Glomerular visceral epithelial cell (primary cell): ENCODE data around the gene SOX12.

Source experiments
- DNase-seq: peaks from one replicate; pipeline ENCODE4 v3.0.0-alpha.2; 2016; ENCODE audit errors: extremely low spot score

SOX12 gene

DNA sequence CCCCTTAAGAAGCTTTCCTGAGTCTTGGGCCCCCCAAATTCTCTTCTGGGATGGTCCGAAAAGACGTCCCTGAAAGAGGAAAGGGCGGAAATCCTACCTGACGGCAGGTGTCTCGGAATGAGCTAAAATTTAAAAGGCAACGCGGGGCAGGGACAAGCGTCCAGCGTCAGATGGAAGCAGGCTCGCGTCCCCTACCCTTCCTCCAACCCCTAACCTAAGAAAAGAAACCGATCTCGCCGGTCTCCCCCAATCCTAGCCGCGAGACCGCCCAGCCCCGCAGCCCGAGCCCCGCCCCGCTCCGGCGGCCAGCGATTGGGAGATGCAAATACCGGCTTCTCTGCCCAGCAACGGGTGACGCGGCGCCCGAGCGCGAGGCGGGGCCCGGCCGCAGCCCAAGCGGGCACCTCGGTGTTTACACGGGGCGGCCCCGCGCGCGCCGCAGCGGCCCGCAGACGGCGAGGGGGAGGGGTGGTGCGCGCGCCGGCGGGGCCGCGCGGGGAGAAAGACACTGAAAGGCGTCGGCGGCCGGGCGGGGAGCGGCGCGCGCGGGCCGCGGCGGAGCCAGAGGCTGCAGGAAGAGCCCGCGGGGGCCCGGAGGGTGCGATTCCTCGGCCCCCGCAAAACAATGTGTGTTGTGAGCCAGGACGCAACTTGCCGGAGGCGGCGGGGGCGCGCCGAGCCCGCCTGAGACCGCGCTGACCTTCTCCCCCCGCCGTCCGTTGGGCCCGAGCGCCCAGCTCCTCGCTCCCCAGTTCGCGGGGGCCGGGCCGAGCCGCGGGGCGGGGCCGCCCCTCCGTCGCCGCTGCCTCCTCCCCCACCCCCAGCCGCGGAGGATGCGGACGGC is at the start of gene SOX12:
Gene SOX12, plus strand, starts transcription at position 508 of the 844 bp plus-strand sequence. CDS start 373 bp downstream, outside the sequence.
- DNase-seq = peak; percentile 97

DNA sequence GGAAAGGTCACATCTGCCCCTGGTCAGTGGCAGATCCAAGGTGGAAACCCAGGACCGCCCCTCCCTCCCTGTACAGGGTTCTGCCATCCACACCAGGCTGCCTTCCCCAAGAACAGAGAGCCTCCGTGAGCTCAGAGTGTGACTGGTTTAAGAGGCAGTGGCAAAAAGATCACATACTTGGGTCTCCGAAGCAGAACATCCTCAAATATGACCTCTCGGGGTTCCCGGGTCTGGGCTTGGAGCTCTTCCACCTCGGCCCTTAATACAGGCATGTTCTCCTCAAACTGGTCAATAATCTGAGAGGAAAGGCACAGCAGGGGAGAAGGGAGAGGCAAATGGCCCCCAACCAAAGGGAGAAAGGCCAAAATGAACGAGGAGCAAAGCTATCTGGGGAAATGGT is 49.6 kb upstream of the SOX12 start:
- no peak for DNase-seq

DNA sequence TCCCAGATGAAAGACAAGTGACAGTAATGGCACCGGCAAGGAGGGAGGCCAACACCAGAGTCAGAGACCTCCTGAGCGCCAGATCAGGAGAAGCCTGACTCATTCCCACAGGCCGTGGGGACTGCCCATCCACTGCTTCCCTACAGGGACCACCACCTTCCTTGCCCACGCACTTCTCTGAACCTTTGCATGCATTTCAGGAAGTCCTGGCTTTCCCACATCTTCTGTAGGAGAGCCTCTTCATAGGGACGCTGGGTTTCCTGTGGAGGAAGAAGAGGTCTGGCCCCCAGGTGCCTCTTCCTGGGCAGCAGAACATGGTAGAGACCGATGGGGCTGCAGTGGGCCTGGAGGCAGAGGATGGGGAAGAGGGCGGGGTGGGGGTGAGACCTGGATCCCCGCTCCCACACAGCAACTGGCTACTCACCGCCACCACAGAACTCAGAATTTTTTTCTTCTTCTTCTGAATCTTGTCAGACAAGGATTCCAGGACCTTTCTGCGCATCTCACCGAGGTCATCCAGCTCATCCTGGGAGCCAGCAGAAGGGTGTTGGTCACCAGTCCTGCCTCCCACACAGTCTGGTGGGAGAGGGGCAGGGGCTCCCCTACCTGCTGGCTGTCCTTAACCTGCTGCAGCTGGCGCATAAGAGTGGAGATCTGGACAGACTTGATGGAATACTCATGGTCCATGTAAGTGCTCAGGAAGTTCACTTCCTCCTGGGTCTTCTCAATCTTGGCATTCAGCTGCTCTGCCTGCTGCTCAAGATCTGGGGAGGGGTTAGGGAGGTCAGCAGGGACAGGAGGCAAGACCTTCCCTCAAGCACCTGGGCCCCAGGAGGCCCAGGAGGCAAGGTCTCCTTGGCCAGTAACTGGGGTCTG is 48.5 kb upstream of the SOX12 start:
- no peak for DNase-seq

DNA sequence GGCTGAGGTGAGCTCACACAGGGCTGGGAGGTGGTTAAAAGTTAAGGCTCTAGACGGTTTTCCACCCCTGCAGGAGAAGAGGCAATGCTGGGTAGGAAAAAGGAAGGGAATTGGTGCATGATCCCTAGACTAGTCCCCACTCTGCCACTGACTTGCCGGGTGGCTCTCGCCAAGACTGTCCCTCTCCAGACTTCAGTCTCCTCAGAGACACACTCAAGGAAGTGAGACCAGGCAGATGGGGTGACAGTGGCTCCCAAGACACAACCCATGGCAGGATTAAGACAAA is 47.9 kb upstream of the SOX12 start:
- DNase-seq = no peak

GRCh38 chr20:278181-278580 is 47.2 kb upstream of the SOX12 start:
- DNase-seq = no peak

DNA sequence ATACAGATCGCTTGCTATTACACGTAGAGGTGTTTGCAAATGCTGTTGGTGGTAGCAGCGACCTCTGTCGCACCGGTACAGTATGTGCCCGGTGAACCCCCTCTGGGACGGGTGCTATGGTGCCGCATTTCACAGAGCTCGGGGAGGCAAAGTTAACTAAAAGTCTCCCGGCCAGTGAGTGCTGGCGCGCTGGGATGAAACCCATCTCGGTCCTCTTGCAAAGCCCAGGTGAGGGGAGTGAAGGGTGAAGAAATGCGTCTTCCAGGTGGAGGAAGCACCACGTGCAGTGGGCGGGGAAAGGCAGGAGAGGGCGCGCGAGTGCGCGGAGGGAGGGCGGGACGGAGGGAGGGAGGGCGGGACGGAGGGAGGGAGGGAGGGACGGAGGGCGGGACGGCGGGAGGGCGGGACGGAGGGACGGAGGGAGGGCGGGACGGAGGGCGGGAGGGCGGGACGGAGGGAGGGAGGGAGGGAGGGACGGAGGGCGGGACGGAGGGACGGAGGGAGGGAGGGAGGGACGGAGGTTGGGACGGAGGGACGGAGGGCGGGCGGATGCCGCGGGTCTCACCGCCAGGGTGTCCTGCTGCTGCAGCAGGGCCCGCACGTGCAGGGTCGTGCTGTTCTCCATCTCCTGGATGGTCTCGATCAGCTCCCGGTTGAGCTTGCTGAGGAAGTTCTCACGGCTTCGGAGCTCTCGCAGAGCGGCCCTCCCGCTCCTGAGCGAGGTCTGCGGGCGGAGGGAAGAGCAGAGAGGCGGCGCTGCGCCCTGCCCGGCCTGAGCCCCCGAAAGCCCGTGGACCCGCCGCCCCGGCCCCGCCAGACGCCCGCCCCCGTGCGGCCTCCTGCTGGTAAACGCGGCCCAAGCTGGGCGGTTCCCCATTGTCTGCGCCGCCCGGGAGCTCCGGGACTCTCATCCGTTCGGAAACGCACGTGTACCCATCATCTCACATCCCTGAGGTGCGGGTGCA is 46.5 kb upstream of the SOX12 start:
- no peak for DNase-seq

DNA sequence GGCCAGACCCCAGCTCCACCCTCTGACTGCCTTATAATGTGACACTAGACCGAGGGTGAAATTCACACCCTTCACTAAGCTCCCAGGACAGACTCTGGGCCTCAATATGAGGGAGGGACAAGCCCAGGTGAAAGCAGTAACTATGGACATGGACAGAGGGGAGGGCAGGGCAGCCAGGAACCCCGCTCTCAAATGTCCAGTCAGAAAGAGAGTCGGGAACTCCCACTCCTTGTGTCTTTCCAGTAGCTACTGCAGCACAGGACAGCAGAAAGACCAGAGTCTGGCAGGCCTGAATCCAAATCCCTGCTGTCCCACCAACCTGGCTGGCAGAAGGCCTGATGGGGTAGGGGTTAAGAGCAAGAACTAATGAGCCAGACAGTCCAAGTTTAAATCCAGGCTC is 41.2 kb upstream of the SOX12 start:
- no peak for DNase-seq

GRCh38 chr20:286508-286907 is 38.8 kb upstream of the SOX12 start:
- DNase-seq = no peak

DNA sequence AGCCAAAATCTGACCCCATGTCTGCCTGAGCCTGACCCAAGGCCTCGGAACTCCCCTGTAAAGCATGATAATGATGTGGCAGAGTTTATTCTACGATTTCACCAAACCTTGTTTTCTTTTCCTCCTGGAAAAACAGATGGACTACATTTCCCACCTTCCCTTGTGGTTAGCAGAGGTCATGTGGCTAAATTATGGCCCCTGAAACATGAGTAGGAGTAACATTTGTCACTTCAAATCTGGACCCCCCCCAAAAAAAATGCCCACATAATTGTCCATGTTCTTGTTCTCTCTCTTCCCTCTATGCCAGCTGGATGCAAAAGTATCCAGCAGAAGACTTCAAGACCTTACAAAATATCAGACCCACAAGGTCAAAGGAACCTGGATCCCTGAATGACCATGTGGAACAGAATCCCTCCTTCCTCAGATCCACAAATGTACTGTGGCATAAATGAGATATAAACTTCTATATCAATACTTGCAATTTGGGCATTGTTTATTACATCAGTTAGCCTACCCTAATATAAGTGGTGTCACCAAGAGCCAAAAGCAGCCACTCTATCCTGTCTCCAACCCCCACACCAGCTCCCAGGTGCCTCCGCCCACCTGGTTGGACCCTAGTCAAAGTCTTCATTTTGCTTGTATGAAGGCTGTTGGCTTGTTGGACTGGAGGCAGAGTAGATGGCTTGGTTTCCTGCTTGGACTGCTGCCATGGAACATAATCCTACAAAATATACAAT is 36.2 kb upstream of the SOX12 start:
- no peak for DNase-seq

DNA sequence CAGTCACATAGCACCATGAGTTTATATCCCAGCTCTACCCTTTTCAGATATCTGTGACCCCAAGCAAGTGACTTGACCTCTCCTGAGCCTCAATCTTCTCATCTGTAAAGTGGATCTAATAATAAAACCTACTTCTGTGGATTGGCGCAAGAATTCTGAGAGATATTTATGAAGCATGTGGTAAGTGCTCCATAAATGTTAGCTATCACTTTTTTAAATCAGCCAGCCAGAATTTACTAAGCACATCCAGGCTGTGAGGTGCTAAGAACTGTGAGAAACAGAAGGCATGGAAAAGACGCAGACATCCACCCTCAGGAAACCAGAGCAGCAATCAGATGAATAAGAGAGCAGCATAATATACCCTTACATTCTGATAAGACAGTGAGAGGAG is 35.7 kb upstream of the SOX12 start:
- DNase-seq = peak; percentile 26

GRCh38 chr20:290084-290831 is 35.1 kb upstream of the SOX12 start, which contains the start of gene C20orf96:
C20orf96 (minus strand) TSS chr20:290750; CDS start chr20:290610, 140 bp downstream.
- DNase-seq = peak; percentile 93

GRCh38 chr20:294602-295001 is 30.8 kb upstream of the SOX12 start:
- DNase-seq = no peak

- no peak for DNase-seq
These were observed 29.5 kb upstream of the SOX12 start for GRCh38 chr20:295804-296203.

- DNase-seq = peak; percentile 98
These were observed 28.0 kb upstream of the SOX12 start, which contains the start of gene ZCCHC3 for GRCh38 chr20:297098-297924. ZCCHC3 (plus strand) TSS chr20:297570; CDS start chr20:297587, 17 bp downstream.

DNA sequence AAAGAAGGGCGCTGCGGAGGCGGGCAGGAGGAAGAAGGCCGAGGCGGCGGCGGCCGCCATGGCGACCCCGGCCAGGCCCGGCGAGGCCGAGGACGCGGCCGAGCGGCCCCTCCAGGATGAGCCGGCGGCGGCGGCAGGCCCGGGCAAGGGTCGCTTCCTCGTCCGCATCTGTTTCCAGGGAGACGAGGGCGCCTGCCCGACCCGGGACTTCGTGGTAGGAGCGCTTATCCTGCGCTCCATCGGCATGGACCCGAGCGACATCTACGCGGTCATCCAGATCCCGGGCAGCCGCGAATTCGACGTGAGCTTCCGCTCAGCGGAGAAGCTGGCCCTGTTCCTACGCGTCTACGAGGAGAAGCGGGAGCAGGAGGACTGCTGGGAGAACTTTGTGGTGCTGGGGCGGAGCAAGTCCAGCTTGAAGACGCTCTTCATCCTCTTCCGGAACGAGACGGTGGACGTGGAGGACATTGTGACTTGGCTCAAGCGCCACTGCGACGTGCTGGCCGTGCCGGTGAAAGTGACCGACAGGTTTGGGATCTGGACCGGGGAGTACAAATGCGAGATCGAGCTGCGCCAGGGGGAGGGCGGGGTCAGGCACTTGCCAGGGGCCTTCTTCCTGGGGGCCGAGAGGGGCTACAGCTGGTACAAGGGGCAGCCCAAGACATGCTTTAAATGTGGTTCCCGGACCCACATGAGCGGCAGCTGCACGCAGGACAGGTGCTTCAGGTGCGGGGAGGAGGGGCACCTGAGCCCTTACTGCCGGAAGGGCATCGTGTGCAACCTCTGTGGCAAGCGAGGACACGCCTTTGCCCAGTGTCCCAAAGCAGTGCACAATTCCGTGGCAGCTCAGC is 27.2 kb upstream of the SOX12 start:
- peak; percentile 76 for DNase-seq

DNA sequence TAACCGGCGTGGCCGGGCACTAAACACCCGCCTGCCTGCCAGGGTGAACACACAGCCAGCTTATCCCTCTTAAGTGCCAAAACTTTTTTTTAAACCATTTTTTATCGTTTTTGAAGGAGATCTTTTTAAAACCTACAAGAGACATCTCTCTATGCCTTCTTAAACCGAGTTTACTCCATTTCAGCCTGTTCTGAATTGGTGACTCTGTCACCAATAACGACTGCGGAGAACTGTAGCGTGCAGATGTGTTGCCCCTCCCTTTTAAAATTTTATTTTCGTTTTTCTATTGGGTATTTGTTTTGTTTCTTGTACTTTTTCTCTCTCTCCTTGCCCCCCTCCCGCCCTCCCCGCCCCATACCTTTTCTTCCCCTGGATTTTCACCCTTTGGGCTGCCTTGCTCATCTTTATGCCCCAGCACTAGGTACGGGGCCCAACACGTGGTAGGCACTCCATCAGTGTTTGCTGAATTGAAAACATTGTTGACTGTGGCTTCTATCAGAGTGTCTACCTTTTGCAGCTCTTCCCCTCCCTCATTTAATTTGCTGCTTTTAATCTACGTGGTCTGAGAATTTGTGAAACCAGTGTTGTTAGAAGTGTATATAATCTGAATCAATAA is 26.5 kb upstream of the SOX12 start:
- DNase-seq = no peak

GRCh38 chr20:300345-300990 is 24.9 kb upstream of the SOX12 start:
- no peak for DNase-seq
